ENCODE data around the gene LRRC10B.

Gene LRRC10B

DNA sequence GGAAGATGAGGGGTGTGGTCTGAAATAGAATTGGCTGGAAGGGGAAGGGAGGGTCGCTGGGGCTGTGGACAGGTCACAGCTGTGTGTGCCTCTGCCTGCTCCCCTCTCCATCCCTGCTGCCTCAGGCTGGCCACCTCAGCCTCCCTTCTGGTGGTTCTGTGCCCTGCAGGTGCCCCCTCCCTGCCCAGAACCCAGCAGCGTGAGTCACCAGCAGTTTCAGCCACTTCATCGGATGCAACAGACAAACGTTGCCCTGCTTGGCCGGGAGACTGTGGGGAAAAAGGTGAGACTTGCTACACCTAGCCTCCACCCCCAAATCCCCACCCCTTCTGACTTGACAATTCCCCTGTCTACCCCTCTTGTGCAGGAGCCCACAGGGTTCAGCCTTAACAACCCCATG, 21.8 kb upstream of the LRRC10B start:
- DNase-seq (ENCODE audit: low spot score) = no peak

DNA sequence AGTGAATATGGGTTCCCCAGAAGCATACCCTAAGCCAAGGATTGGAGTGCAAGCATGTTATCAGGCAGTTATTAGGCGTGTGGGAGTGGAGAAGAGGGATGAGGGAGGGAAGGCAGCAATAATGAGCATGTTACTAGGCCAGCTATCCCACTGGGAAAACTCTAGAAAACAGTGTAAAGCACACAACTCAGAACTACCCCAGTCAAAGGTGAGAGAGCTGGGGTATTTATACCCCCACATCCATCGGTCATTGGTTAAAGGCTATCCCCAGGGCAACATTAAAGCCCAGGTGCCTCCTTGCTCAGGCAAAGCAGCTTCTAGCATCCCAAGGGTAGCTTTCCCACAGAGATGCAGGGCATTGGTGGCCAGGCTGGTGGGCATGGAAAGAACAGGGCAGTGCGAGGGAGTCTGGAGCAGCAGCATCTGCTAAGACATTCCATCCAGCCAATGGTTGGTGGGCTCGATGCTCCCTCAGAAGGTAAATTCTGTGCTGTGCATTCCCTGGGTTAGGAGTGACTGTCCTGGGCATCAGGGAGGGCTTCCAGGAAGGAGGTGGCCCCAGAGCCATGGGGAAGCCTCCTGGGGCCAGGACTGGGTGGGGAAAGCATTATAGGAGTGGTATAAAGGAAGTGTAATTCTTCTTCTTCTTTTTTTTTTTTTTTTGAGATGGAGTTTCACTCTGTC, 21.1 kb upstream of the LRRC10B start:
- no peak for DNase-seq (ENCODE audit: low spot score)

DNA sequence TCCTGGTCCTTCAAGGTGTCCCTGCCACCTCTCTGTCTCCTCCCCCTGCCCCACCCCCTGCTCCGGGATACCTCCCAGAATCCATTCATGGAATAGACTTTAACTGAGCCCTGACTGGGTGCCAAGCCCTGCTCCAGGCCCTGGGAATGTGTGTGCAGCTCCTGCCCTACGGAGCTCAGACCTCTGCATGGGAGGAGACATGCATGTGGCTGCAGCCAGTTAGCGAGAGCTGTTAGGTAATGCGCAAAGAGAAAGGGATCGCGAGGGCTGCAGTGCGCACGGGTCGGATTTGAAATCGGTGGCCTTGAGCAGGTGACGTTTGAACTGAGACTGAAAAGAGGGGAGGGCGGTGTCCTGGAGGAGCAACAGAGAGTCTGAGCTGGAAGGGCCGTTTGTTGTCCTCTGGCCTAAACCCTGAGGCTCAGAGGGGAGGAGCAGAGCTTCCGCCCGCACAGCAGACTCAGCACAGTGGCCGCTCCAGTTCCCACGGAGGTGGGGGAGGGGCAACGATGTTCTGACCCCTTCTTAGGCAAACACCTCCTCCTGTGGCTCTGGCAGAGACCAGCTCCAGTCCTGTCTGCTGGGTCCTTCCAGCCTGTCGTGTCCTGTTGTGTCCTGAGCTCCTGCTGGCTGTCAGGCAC, 19.8 kb upstream of the LRRC10B start:
- DNase-seq (ENCODE audit: low spot score) = peak; percentile 57

DNA sequence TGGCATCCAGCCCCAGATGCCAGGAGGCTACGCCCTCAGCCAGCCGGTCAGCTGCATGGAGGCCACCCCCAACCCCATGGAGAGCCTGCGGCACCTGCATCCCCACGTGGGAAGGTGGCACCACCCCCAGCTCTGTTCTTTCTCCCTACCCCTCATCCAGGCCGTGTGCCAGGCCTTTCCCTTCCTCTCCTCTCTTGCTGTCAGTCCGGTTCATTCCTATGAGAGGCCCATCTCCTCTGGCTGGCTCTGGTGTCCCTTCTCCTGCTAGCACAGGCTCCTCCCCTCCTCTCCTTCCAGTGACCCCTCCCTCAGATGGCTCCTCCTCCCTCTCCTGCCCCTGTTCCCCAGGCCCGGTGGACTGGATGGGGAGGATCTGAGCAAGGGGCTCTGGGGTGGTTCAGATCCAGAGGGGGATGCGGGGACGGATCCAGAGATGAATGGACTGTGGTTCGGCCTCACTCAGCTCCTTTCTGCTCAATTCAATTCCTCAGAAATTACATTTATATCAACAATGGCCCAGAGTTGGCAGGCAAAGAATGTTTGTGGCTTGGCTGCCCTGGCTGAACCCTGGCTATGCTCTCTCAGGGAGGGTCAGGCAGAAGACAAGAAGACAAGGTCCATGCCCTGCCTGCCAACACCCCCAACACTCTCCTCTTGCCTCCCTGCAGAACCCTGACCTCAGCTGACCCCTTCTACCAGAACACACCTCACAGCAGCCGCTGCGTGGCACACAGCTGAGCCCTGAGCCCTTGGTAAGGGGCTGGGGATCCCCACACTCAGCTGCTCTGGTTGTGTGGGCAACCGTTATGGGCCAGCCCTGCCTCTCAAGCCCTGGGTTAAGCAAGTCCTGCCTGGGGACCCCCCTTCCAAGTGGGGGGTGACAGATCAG, 18.5 kb upstream of the LRRC10B start:
- DNase-seq (ENCODE audit: low spot score) = peak; percentile 78

DNA sequence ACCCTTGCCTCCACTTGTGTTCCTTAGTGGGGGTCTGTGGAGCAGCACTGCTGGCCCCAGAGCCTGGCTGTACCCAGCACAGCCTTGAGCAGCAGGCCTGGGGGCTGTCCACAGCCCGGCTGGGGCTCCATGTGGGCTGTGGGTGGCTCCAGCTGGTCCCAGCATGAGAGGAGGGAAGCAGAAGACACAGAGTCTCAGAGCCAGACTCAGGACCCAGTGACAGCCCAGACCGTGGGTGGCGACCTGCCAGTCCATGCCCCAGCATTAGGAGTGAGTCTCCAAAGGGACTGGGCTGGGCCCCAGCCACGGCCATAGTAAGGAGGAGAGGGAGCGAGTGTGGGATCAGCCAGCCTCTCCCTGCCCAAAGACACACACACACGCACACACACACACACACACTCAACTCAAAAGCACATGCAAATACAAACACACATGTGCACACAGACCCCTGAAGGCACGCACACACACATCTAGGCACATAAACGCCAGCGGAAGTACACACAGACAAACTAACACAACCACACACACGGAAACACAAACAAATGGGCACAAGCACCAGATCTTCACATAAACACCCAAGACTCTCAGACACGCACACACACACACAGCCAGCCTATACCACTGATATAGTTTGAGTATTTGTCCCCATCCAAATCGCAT, 16.7 kb upstream of the LRRC10B start:
- DNase-seq (ENCODE audit: low spot score) = no peak

DNA sequence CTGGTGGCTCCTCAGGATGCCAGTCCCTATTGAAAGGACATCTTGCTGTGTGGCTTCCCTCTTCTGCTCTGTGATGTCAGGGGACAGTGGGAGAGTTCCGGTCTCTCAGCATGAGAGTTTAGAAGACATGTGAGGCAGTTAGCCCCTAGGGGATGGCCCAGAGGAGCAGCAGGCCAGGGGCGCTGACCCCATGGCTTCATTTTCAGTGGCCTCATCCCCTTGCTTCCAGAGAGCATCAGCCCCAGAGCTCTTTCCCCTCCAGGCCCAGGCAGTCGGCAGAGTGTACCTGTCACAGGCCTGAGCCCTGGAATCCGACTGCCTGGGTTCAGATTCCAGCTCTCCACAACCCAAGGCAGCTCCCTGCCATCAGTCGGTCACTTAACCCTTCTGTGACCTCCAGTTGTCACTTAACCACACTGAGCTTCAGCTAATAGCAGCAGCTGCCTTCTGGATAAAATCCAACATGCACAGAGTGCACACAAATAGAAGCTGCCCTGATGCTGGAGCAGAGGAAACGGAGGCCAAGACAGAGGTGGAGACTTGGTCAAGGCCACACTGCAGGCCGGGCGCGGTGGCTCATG, 14.1 kb upstream of the LRRC10B start:
- DNase-seq (ENCODE audit: low spot score) = no peak

DNA sequence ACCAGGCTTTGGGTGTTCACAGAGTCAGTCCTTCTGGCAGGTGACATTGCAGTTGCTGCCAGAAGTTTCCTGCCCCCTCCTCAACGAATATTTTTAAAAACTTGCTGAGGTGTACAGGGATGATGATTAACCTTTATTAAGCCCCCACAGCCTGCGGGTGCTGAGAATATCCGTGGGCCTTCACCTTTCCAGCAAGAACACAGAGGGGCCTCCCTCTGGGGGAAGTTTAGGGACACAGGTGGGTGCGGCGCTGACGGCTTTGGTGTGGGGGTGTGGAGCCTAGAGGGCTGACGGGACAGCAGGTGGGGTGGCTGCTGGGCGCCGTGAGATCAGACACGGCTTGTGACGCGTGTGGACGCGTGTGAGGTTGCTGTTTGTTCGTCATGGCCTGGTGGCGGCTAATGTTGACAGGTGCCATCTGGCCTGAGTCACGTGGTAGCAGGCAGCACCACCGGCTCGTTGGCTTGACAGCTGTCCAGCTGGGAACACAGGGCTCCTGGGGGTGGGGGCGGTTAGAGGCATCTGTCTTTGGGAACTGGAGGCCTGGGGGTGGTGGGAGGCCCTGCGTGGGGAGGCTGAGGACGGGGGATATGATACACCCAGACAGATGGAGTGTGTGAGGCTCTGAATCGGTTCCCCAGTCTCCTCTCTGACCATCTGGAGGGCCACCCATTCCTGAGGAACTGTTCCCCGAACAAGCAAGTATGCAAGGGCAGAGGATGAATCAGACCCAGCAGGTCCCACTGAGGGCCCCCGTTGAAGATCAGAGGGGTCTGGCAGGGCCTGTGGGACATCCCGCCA, 12.5 kb upstream of the LRRC10B start:
- DNase-seq (ENCODE audit: low spot score) = no peak

DNA sequence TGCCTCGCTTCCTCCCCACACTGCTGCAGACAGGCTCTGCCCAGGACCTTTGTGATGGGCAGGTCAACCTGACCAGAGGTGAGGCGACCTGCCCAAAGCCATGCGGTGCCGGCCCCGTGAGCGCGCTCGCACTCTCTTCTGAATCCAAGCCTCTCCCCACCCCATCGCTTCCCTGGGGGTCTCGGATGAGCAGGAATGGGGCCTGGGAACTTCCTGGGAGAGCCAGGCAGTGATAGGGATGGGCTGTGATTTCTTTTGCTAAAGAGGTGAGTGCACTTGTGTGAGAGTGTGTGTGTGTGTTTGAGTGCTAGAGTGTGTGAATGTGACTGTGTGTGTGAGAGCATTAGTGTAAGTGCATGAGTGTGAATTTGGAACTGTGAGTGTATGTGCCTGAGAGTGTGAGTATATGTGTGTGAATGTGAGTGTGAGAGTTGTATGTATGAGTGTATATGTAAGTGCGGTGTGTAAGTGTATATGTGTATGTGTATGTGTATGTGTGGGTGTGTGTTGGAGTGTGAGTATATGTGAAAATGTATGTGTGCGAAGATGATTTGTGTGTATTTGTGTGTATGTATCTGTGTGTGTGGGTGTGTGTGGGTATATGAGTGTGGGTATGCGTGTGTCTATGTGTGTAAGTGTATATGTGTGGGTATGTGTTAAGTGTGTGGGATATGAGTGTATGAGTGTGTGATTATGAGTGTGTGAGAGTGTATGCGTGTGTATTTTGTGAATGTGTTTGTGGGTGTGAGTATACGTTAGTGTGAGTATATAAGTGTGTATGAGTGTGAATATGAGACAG, 11.7 kb upstream of the LRRC10B start:
- no peak for DNase-seq (ENCODE audit: low spot score)

DNA sequence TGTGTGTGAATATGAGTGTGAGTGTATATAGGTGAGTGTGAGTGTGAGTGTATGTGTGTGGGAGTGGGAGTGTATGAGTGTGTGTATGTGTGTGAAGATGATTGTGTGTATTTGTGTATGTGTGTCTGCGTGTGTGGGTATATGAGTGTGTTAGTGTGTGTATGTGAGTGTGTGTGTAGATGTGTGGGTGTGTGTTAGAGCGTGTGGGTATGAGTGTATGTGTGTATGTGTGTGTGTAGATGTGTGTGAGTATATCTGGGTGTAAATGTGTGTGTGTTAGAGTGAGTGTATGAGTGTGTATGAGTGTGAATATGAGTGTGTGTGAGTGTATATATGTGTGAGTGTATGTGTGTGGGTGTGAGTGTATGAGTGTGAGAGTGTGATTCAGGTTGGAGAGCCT, 11.1 kb upstream of the LRRC10B start:
- DNase-seq (ENCODE audit: low spot score) = no peak

DNA sequence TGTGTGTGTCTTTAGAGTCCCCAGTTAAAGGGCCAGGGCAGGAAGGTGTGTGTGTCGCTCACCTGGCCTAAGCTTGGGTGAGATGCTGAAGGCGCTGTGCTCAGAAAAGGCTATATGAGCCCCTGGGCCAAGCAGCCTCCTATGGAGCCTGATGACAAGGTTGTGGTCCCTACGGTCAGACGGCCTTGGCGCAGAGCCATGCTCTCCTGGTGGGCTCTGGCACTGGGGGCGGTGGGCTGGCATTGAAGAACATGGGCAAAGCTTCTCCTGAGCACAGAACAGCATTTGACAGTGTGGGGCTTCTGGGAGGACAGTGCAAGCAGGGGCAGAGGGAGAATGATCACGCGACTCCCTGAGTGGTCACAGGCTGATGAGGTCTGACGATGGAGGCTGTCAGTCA, 10.7 kb upstream of the LRRC10B start:
- no peak for DNase-seq (ENCODE audit: low spot score)

DNA sequence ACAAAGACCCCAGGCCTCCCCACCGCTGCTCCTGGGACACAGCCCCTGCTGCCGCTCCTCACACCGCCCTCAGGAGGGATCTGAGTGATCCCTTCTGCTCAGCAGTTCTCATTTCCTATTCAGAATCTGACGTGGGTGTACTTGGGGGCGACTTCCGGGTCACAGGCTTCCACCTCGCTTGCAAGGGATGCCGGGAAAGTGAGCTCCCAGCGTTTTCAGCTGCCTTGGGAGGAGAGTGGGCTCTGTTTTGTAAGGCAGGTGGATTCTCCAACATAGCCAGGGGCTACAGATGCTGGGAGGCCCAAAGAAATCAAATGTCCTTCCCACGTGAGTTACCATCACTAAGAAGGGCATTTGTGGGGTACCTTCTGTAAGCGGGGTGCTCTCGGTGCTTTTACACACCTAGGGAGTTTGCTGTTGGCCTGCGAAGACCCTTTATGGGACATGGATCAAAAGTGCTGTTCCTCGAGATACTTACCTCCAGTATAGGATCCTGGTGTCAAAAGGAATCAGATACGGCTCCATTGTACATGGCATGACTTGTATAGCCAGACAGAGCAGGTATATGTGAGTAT, 9.7 kb upstream of the LRRC10B start:
- DNase-seq (ENCODE audit: low spot score) = no peak

DNA sequence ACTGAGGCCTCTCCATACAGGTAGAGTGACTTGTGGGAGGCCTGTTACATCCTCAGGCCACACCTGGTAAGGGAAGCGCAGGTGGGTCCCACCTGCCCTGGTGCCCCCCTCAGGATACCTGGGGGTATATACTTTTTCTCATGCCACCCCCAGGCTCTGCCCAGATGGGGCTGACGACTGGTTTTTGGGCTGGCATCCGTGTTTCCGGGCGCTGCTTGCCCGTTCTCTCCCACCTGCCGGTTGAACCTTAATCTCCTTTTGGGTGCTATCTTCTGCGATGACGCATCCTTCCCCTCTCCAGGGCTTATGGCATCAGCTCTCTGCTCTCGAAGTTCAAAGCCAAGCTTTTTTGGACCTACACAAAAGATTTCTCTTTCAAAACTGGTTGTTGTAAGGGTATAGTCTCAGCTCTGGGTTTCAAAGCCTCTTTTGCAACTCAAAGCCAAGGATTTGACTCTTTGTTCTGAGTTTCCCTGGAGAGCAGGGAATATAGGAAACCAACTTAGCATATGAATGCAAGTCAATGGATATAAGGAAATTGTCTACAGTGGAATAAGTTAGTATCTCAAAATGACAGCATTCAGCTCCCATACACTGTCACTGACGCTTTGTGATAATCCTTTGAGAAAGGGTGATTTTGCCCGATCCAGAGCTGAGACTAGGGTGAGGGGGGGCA, 8.6 kb upstream of the LRRC10B start:
- DNase-seq (ENCODE audit: low spot score) = no peak

DNA sequence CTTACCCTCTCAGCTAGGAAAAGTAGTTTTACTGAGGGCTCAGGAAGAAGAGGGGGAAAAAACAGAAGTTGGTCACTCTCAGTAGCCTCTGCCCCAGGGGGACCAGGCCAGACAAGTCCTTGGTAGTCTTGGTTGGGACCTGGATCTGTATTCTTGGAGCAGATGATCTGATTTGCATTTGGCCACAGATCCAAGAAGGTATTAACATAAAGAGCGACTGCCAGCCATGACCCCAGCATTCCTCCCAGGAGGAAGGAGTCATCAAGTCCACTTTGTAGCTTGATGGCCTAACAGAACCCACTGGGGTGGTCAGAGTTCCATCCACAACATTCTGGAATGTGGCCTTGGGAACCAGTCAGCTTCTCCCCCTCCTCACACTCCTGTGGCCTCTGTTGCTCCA, 6.0 kb upstream of the LRRC10B start:
- no peak for DNase-seq (ENCODE audit: low spot score)

DNA sequence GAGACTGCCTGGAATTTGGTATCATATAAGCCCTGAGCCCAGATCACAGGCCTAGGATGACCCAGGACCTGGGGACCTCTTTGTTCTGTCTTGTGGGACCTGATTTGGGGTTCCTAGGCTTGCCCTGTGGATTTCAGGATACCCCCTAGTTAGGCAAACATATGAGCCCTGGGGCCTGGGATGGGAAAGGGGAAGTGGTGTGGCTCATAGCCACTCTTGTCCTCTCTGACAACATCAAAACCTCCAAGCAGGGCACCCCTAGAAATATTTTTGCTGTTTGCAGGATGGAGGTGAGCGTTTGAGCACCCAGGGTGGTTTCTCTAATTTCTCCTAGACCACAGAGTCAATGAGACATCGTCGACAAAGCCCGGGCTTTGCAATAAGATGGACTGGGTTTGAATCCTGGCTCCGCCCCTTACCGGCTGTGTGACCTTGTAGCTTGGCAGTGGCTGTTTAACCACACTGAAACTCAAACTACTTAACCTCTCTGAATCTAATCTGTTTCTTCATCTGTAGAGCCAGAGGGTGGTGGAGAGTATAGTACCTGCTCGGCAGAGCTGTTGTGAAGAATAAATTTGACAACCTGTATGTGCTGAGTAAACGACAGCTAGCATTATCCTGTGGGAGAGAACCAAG, 5.3 kb upstream of the LRRC10B start:
- DNase-seq (ENCODE audit: low spot score) = no peak

DNA sequence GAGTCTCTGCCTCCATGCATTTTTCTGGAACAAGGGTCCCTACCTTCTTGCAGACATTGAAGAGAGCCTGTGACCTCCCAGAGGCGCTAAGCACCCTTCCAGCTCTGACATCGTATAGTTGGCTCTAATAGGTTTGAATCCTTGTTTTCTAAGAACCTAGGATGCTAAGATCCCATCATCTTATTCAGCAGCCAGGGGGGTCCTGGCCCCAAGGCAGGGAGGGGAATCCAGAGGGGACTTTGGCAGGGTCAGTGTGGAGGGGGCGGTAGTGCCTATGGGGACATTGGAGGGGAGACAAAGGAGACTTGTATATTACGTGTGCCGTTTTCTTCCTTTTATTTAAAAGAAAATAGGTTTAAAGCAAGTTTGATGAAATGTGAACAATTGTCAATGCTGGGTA, 3.4 kb upstream of the LRRC10B start:
- DNase-seq (ENCODE audit: low spot score) = no peak

DNA sequence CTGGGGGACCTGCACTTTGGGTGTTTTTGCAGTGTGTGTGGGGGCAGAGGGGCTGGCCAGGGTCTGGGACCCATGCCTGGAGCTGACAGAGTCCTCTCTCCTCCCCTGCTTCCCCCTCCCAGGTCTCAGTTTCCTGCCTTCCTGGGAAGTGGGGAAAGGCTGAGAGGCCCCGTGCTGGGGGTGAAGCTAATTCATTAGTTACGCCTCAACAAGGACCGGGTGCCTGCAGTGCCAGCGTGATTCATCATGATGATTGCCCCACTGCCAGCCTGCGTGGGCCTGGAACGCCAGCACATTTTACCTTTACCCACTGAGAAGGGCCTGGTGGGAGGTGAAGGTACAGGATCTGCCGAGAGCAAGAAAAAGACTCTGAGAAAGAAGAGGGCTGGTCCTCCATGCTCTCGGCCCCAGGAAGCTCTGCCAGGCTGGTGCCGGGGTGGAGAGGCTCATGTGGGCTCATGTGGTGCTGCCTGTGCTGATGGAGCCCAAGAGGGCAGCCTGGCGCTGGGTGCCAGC, 2.9 kb upstream of the LRRC10B start:
- DNase-seq (ENCODE audit: low spot score) = no peak

DNA sequence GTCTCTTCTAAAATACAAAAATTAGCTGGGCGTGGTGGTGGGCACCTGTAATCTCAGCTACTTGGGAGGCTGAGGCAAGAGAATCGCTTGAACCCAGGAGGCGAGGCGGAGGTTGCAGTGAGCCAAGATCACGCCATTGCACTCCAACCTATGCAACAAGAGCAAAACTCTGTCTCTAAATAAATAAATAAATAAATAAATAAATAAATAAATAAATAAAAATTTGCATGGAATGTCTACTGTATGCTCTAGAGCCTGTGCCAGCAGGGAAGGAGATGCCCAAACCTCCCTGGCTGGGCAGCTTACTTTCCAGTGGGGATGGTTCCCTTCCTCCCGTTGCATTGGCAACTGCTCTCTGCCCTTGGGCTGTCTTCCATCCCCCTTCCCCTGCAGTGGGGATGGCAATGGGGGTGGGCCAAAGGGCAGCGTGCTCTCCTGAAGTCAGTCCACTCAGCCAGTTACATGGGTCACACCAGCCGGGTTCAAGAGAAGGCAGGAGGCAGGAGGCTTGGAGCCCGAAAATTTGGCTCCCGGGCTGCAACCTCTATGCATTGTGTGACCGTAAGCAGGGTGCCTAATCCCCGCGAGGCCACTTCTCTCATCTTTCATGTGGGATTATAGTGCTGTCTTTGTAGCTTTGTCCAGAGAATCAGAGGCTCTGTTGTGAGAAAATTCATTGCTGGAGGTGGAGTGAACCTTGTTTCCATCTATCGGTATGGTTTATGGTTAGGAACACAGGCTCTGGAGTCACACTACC, 1.4 kb upstream of the LRRC10B start:
- no peak for DNase-seq (ENCODE audit: low spot score)

Data from AG20443 (cell line).